IPS DF 6.9 (cell line): Measurements from ENCODE around the gene RAPSN.

ENCODE experiments used
- DNase-seq: peaks from one replicate; pipeline ENCODE4 v3.0.0-alpha.2; 2013; ENCODE audit warnings: low read depth, low spot score
- H3K27ac ChIP-seq: one replicate; pipeline ENCODE4 v1.5.1; 2013; ENCODE audit warnings: low read length, control low read depth
- H3K27me3 ChIP-seq: 2 replicates; pipeline ENCODE4 v1.6.1; 2013; ENCODE audit warnings: mild to moderate bottlenecking, low read length; ENCODE audit not compliant: control insufficient read depth, insufficient read depth
- H3K36me3 ChIP-seq: 2 replicates; pipeline ENCODE4 v1.6.1; 2013; ENCODE audit warnings: low read length; ENCODE audit not compliant: control insufficient read depth, insufficient read depth
- H3K4me1 ChIP-seq: 2 replicates; pipeline ENCODE4 v1.6.1; 2013; ENCODE audit warnings: low read length; ENCODE audit not compliant: control insufficient read depth, insufficient read depth
- H3K4me3 ChIP-seq: 2 replicates; pipeline ENCODE4 v1.5.1; 2013; ENCODE audit warnings: mild to moderate bottlenecking, low read length
- H3K9me3 ChIP-seq: 2 replicates; pipeline ENCODE4 v1.6.1; 2013; ENCODE audit warnings: low read length, inconsistent platforms; ENCODE audit not compliant: control insufficient read depth, insufficient read depth
- WGBS: extraction: QIAGEN DNeasy Blood & Tissue Kit; methylation state at CpG from one replicate; pipeline ENCODE4 v1.1.7; 2013; ENCODE audit warnings: mixed read lengths, missing lambda C conversion rate; ENCODE audit not compliant: insufficient read length, insufficient coverage; 5-methylcytosine and 5-hydroxymethylcytosine counted together

Gene RAPSN

GRCh38 chr11:47445840-47446239 lies 3.1 kb downstream of the RAPSN start:
- Histone ChIP-seq H3K4me1 (no peaks in the 10 kb centered on the region), H3K27me3 (no peaks in the 10 kb centered on the region), H3K9me3 (no peaks in the 10 kb centered on the region), H3K4me3 (no peak overlapping the region), H3K27ac (no peak overlapping the region), H3K36me3 (no peaks in the 10 kb centered on the region)
- WGBS: no CpG with 5 or more reads among the region's 4 CpGs
- DNase-seq: no peak

- WGBS: no CpG with 5 or more reads among the region's 3 CpGs
- H3K27ac ChIP-seq: no peak overlapping the region
- H3K4me3 ChIP-seq: no peak overlapping the region
- no peaks in the 10 kb centered on the region for H3K27me3 ChIP-seq
- H3K9me3 ChIP-seq: no peaks in the 10 kb centered on the region
- H3K4me1 ChIP-seq: no peaks in the 10 kb centered on the region
- no peak for DNase-seq
- no peaks in the 10 kb centered on the region for H3K36me3 ChIP-seq
Measured at GRCh38 chr11:47443817-47444216, 5.1 kb downstream of the RAPSN start.

DNA sequence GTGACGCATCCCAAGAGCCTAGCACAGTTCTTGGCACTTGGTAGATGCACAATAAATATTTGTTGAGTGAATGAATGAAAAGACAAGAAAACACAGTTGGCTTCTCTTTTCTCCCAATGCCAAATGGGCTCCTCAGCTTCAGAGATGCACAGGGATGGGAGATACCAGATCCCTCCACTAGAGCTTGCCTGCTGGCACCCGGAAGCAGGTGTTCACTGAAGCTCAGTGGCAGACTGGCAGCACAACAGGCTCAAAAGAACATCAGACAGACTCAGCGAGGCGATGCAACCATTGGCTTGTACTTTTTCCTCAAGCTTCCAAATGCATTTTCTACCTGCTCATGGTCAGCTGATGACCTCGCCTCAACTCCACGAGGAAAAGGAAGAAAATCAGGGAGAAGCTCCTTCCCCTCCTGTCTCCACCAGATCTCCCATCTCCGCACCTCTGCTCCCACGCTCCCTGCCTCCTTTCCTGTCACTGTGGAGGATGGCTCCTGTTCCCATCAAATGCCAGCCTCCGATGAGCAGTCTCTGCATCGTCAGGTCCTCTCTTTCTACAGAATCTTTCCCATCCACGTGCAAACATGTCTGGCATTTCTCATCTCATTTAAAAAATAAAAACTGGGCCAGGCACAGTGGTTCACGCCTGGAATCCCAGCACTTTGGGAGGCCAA lies 5.8 kb downstream of the RAPSN start:
- no peak for DNase-seq
- Histone ChIP-seq H3K27me3 (no peaks in the 10 kb centered on the region), H3K36me3 (no peaks in the 10 kb centered on the region), H3K9me3 (no peaks in the 10 kb centered on the region), H3K27ac (no peak overlapping the region), H3K4me3 (no peak overlapping the region), H3K4me1 (no peaks in the 10 kb centered on the region)
- WGBS: no CpG with 5 or more reads among the region's 12 CpGs

- no peaks in the 10 kb centered on the region for H3K27me3 ChIP-seq
- H3K4me1 ChIP-seq: no peaks in the 10 kb centered on the region
- no peak overlapping the region for H3K27ac ChIP-seq
- WGBS: no CpG with 5 or more reads among the region's 8 CpGs
- no peak for DNase-seq
- H3K4me3 ChIP-seq: no peak overlapping the region
- H3K36me3 ChIP-seq: no peaks in the 10 kb centered on the region
- no peaks in the 10 kb centered on the region for H3K9me3 ChIP-seq
Measured at GRCh38 chr11:47442514-47442913, 6.4 kb downstream of the RAPSN start.

DNA sequence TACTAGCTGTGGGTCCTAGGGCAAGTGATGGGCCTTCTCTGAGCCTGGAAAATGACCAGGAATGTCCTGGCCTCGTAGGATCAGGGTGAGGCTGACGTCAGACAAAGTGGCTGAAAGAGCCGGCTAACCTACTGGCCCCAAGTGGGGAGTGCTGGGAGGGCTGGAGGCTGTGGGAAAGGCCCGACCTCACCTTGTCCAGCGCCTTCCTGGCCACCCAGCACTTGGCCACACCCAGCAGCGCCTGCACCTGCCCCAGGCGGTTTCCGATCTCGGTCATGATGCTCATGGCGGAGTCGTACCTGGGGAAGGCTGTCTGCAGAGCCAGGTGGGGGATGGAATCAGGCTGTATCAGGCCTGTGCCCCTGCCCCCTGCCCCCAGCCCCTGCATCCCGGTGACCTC lies 7.5 kb downstream of the RAPSN start:
- Histone ChIP-seq H3K27ac (no peak overlapping the region), H3K4me1 (no peaks in the 10 kb centered on the region), H3K9me3 (no peaks in the 10 kb centered on the region), H3K36me3 (no peaks in the 10 kb centered on the region), H3K4me3 (no peak overlapping the region), H3K27me3 (no peaks in the 10 kb centered on the region)
- no peak for DNase-seq
- WGBS: no CpG with 5 or more reads among the region's 12 CpGs

DNA sequence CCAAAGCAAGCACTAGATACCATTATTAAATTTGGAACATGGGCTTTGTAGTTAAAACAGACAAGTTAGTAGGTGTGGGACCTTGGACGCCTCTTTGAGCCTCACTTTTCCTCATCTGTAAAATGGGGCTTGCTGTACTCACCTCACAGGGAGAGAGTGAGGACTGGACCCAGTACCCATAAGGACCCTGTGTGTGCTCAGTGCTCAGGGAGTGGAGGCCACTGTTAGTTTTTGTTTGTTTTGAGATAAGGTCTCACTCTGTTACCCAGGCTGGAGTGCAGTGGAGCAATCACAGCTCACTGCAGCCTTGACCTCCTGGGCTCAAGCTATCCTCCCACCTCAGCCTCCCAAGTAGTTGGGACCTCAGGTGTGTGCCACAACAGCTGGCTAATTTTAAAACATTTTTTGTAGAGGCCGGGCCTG lies 8.9 kb downstream of the RAPSN start:
- no peak for DNase-seq
- WGBS: no CpG with 5 or more reads among the region's 2 CpGs
- no peaks in the 10 kb centered on the region for H3K9me3 ChIP-seq

DNA sequence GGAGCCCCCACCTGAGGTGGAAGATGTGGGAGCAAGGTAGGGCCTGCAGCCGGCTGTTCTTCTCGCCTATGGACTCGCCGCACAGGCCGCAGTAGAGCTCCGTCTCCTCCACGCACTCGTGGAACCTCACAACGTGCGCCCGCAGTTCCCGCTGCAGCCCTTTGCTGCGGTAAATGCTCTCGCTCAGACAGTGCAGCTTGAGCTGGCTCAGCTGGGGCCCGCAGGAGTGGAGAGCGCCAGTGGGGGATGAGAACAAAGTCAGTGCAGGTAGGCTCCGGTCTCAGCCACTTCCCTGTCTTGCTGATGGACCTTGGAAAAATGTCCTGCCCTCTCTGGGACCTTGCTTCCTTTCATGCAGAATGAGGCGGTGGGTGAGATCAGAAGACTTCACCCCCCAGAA lies 10.2 kb downstream of the RAPSN start:
- DNase-seq: no peak
- Histone ChIP-seq H3K36me3 (no peaks in the 10 kb centered on the region), H3K4me3 (no peak overlapping the region), H3K4me1 (no peaks in the 10 kb centered on the region), H3K27ac (no peak overlapping the region), H3K27me3 (no peaks in the 10 kb centered on the region), H3K9me3 (no peaks in the 10 kb centered on the region)
- no CpG with 5 or more reads among the region's 18 CpGs for whole genome bisulfite sequencing

More for the DNA sequence above, 8.9 kb downstream of the RAPSN start:
- no peaks in the 10 kb centered on the region for H3K36me3 ChIP-seq
- H3K27ac ChIP-seq: no peak overlapping the region
- H3K4me3 ChIP-seq: no peak overlapping the region
- no peaks in the 10 kb centered on the region for H3K27me3 ChIP-seq
- no peaks in the 10 kb centered on the region for H3K4me1 ChIP-seq

DNA sequence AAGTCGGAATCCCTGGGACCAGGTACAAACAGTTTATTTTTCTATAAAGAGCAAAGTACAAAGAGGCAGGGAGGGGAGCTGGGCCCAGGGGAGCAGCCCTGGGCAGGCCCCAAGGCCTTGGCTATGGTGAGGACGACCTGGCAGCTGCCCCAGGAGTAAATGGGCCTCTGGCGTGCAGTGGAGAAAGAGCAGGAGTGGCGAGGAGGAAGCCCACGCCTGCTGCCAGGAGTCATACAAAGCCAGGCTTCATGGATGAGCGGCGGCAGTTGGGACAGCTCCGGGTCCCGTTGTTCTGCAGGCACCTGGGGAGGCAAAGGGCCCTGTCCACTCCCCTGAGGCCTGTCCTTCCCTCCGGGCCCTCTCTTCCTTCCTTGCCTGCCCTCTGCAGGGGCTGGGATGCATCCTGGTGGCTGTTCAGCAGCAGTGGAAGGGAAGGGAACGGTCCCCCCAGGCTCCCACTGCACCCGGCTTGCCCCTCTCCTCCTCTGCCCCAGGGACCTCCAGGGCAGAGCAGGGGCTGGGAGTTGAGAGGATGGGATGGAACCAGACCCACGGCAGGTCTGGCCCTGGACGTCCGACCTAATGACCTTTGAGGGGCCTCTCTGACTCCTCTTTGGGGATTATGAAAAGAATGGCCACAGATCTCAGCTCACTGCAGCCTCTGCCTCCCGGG lies 11.1 kb downstream of the RAPSN start:
- Histone ChIP-seq H3K4me3 (no peak overlapping the region), H3K36me3 (no peaks in the 10 kb centered on the region), H3K27me3 (no peaks in the 10 kb centered on the region), H3K4me1 (no peaks in the 10 kb centered on the region), H3K27ac (no peak overlapping the region), H3K9me3 (no peaks in the 10 kb centered on the region)
- no CpG with 5 or more reads among the region's 16 CpGs for WGBS
- DNase-seq: no peak

GRCh38 chr11:47437218-47437745 lies 11.7 kb downstream of the RAPSN start:
- Histone ChIP-seq H3K4me1 (no peaks in the 10 kb centered on the region), H3K4me3 (no peak overlapping the region), H3K36me3 (no peaks in the 10 kb centered on the region), H3K27ac (no peak overlapping the region), H3K9me3 (no peaks in the 10 kb centered on the region), H3K27me3 (no peaks in the 10 kb centered on the region)
- no peak for DNase-seq
- WGBS: no CpG with 5 or more reads among the region's 11 CpGs

GRCh38 chr11:47436726-47437125 lies 12.2 kb downstream of the RAPSN start:
- H3K9me3 ChIP-seq: no peaks in the 10 kb centered on the region
- WGBS: no CpG with 5 or more reads among the region's 3 CpGs

More at GRCh38 chr11:47436726-47437125, 12.2 kb downstream of the RAPSN start:
- H3K4me3 ChIP-seq: no peak overlapping the region
- H3K36me3 ChIP-seq: no peaks in the 10 kb centered on the region
- H3K27ac ChIP-seq: no peak overlapping the region
- no peaks in the 10 kb centered on the region for H3K4me1 ChIP-seq
- no peaks in the 10 kb centered on the region for H3K27me3 ChIP-seq
- no peak for DNase-seq
